CD4-positive, alpha-beta T cell (primary cell): ENCODE measurements around the gene AHRR. TPM values are rescaled to one million over a fixed set of nuclear protein-coding genes. Genes with fewer than 3 reads are reported as not detected.
A peak's percentile ranks its signal among the peaks of the same experiment; 100 is the strongest.
"Not testable (repeated sequence)": the region's sequence is repeated elsewhere in the genome, so short reads cannot be mapped to it uniquely, and the experiment has no call there.

Source experiments
- ATAC-seq: fragments of 200-7000 bp; cut with Tn5 transposase; one replicate; pipeline ENCODE4 v1.10.0; 2022; ENCODE audit warnings: mild to moderate bottlenecking; ENCODE audit not compliant: poor library complexity
- CTCF ChIA-PET: fragments of 350-600 bp; sonication (Branson Sonifier 250); formaldehyde crosslinking; loops from one replicate; lab custom pipeline; 2021; ENCODE audit warnings: antibody characterized with exemption, inconsistent platforms; lab: Charles Lee
- POLR2A ChIA-PET: fragments of 350-600 bp; sonication (Branson Sonifier 250); formaldehyde crosslinking; loops from one replicate; lab custom pipeline; 2021; ENCODE audit warnings: antibody characterized with exemption, inconsistent platforms; lab: Charles Lee
- DNase-seq, 14 experiments: peaks; one replicate each; pipeline ENCODE4 v3.0.0-alpha.2; 2013 to 2020; ENCODE audit warnings: mixed read lengths in 2 of 14
- H3K27ac ChIP-seq, 2 donors: one replicate each; pipeline versions ENCODE4 v1.5.1 to v1.7.0; 2013; ENCODE audit warnings: low read length in 2 of 2, low read depth in 1 of 2, mild to moderate bottlenecking in 1 of 2
- H3K27me3 ChIP-seq, 2 experiments: 1 replicate in 1 of 2; 2 replicates in 1 of 2; pipeline versions ENCODE4 v1.6.1 to v1.7.0; 2013; ENCODE audit warnings: low read length in 2 of 2, control low read depth in 1 of 2, mild to moderate bottlenecking in 1 of 2, moderate library complexity in 1 of 2; ENCODE audit not compliant: insufficient read depth in 2 of 2, control insufficient read depth in 1 of 2
- H3K36me3 ChIP-seq: one replicate; pipeline ENCODE4 v1.6.1; 2013; ENCODE audit warnings: low read length, control low read depth; ENCODE audit not compliant: insufficient read depth
- H3K4me1 ChIP-seq: one replicate; pipeline ENCODE4 v1.6.1; 2013; ENCODE audit warnings: low read length, control low read depth; ENCODE audit not compliant: insufficient read depth
- H3K4me3 ChIP-seq: one replicate; pipeline ENCODE4 v1.5.1; 2013; ENCODE audit warnings: mild to moderate bottlenecking, low read length, moderate library complexity
- H3K9me3 ChIP-seq, 2 experiments: 1 replicate in 1 of 2; 2 replicates in 1 of 2; pipeline versions ENCODE4 v1.6.1 to v1.7.0; 2013; ENCODE audit warnings: low read length in 2 of 2, mild to moderate bottlenecking in 2 of 2, control low read depth in 1 of 2, moderate library complexity in 1 of 2; ENCODE audit not compliant: control insufficient read depth in 1 of 2, insufficient read depth in 1 of 2
- H3K27ac Mint-ChIP-seq: one replicate; pipeline ENCODE4 v1.8.0; 2020; ENCODE audit warnings: mixed read lengths
- H3K27me3 Mint-ChIP-seq: one replicate; pipeline ENCODE4 v1.8.0; 2021; ENCODE audit warnings: mixed read lengths
- H3K36me3 Mint-ChIP-seq: one replicate; pipeline ENCODE4 v1.8.0; 2021; ENCODE audit warnings: low read depth, mixed read lengths
- H3K4me1 Mint-ChIP-seq: one replicate; pipeline ENCODE4 v1.8.0; 2021; ENCODE audit warnings: low read depth, mixed read lengths
- H3K4me3 Mint-ChIP-seq: one replicate; pipeline ENCODE4 v1.8.0; 2020; ENCODE audit warnings: mild to moderate bottlenecking, mixed read lengths
- H3K9me3 Mint-ChIP-seq: one replicate; pipeline ENCODE4 v1.8.0; 2020; ENCODE audit warnings: mixed read lengths
- CTCF ChIP-seq: fragments of 200-600 bp; IDR thresholded peaks from one replicate; pipeline ENCODE4 v1.8.0; 2022; ENCODE audit warnings: antibody characterized with exemption, mild to moderate bottlenecking
- intact Hi-C, 2 experiments: fragments of 100-400 bp; cut with DNase I in 1 of 2; cut with micrococcal nuclease in 1 of 2; formaldehyde crosslinking; loops; one replicate each; pipeline versions ENCODE4 v1.15.1 to v1.9.0; 2023 to 2025; cut with DNase I, micrococcal nuclease
- total RNA-seq, 174 experiments: library from RNA in 2 of 174; stranded (reverse) in 2 of 174; gene quantifications; one replicate each; pipeline ENCODE4 v1.2.3 and lab custom pipeline; 2021 to 2026

AHRR gene
- total RNA-seq, 2 experiments from 2014 or later = 0.45 to 0.63 TPM

GRCh38 chr5:278646-279045 lies 42.9 kb upstream of the AHRR start:
- ChIA-PET CTCF (no interaction called here), POLR2A (no interaction called here)
- H3K36me3 Mint-ChIP-seq = peaks cover 66% of the 10 kb centered on the region
- H3K9me3 Mint-ChIP-seq = no peaks in the 10 kb centered on the region
- no peak overlapping the region for H3K27ac Mint-ChIP-seq
- Histone ChIP-seq H3K27ac (no peak overlapping the region), H3K4me3 (no peak overlapping the region), H3K36me3 (peaks cover 32% of the 10 kb centered on the region), H3K4me1 (peaks cover 14% of the 10 kb centered on the region), H3K9me3 (no peaks in the 10 kb centered on the region), H3K27me3 (no peaks in the 10 kb centered on the region)
- no peaks in the 10 kb centered on the region for H3K27me3 Mint-ChIP-seq
- DNase-seq (no peak), ATAC-seq (no peak)
- TF ChIP-seq CTCF = no peak
- H3K4me3 Mint-ChIP-seq = no peak overlapping the region
- intact Hi-C loops = no loop called here
- peaks cover 64% of the 10 kb centered on the region for H3K4me1 Mint-ChIP-seq

DNA sequence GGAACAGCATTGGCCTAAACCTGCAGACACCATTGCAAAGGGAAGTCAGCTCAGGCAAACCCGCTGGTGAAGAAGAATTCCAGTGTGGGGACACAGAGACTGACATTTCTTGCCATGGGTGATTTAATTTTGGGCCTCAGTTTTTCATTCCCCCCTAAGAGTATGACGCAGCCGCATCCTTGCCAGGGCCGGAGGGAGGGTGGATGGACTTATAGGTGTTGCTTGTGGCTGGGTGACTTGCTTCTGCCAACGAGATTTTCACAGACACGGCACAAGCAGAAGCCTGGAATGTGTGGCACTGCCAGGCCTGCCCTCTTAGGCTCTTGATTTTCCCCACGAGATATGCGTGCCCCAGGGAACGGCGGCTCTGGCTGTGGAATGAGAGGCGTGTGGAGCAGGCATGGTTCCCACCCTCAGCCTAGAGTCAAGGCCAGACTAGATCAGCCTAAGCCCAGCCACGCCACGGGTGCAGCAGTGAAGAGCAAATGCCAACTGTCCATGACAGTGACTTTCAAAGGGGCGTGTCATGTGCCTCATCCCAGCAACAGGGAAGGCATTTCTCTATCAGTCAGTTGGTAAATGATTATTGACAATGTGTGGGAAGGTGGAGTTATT lies 42.4 kb upstream of the AHRR start:
- peaks cover 64% of the 10 kb centered on the region for H3K4me1 Mint-ChIP-seq
- not testable (repeated sequence) for H3K27me3 Mint-ChIP-seq, ATAC-seq

GRCh38 chr5:285991-286557 lies 35.4 kb upstream of the AHRR start:
- ChIA-PET POLR2A (no interaction called here), CTCF (no interaction called here)
- H3K36me3 Mint-ChIP-seq = peaks cover 63% of the 10 kb centered on the region
- TF ChIP-seq CTCF = no peak
- H3K27me3 Mint-ChIP-seq = no peaks in the 10 kb centered on the region
- peaks cover 12% of the 10 kb centered on the region for H3K4me1 ChIP-seq
- no peaks in the 10 kb centered on the region for H3K9me3 ChIP-seq
- peaks cover 50% of the 10 kb centered on the region for H3K4me1 Mint-ChIP-seq
- ATAC-seq (no peak), DNase-seq (no peak)
- H3K9me3 Mint-ChIP-seq = no peaks in the 10 kb centered on the region
- H3K27ac Mint-ChIP-seq = no peak overlapping the region
- no peak overlapping the region for H3K27ac ChIP-seq
- H3K4me3 ChIP-seq = no peak overlapping the region
- no peak overlapping the region for H3K4me3 Mint-ChIP-seq
- H3K27me3 ChIP-seq = no peaks in the 10 kb centered on the region
- H3K36me3 ChIP-seq = peaks cover 32% of the 10 kb centered on the region
- intact Hi-C loops = no loop called here

More for the DNA sequence above, 42.4 kb upstream of the AHRR start:
- CTCF ChIA-PET, H3K27ac ChIP-seq, H3K9me3 ChIP-seq, intact Hi-C loops, H3K4me3 Mint-ChIP-seq, H3K27me3 ChIP-seq, DNase-seq, H3K9me3 Mint-ChIP-seq, POLR2A ChIA-PET, H3K4me3 ChIP-seq: not testable (repeated sequence)
- Histone ChIP-seq H3K36me3 (peaks cover 30% of the 10 kb centered on the region), H3K4me1 (peaks cover 14% of the 10 kb centered on the region)
- Mint-ChIP-seq H3K27ac (peak overlapping the region; percentile 30), H3K36me3 (peaks cover 66% of the 10 kb centered on the region)

- H3K27me3 ChIP-seq, CTCF ChIA-PET, H3K4me3 Mint-ChIP-seq, H3K4me1 ChIP-seq, ATAC-seq, H3K9me3 Mint-ChIP-seq, DNase-seq, H3K27ac Mint-ChIP-seq, intact Hi-C loops, H3K27ac ChIP-seq, H3K4me3 ChIP-seq, POLR2A ChIA-PET, H3K9me3 ChIP-seq, H3K27me3 Mint-ChIP-seq: not testable (repeated sequence)
- H3K4me1 Mint-ChIP-seq = peaks cover 19% of the 10 kb centered on the region
- peaks cover 21% of the 10 kb centered on the region for H3K36me3 ChIP-seq
- H3K36me3 Mint-ChIP-seq = peaks cover 45% of the 10 kb centered on the region
Observed at GRCh38 chr5:290200-290599, 31.3 kb upstream of the AHRR start.

- ATAC-seq = not testable (repeated sequence)
Observed at GRCh38 chr5:291345-291744, 30.2 kb upstream of the AHRR start.

DNA sequence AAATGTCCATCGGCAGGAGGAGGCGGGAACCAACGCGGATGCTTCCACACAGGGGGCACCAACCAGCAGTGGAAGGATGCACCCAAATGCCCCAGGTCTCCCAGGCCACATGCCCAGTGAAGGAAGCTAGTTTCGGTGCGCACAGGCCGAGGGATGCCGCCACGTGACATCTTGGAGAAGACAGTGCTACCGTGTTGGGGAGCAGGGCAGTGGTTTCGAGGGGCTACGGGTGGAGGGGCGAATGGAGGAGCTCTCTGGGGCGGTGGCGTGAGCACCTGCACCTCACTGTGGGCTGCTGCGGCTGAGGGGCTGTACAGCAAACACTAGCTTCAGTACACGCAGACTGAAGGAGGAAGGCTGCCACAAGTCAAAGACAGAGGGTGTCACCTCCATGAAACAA lies 26.7 kb upstream of the AHRR start:
- Mint-ChIP-seq H3K36me3 (peaks cover 22% of the 10 kb centered on the region), H3K4me1 (peaks cover 27% of the 10 kb centered on the region)
- H3K4me3 Mint-ChIP-seq, H3K4me3 ChIP-seq, H3K9me3 Mint-ChIP-seq, H3K27me3 Mint-ChIP-seq, H3K27ac Mint-ChIP-seq, H3K36me3 ChIP-seq, POLR2A ChIA-PET, DNase-seq, intact Hi-C loops, H3K27me3 ChIP-seq, H3K9me3 ChIP-seq, CTCF ChIA-PET, ATAC-seq, H3K27ac ChIP-seq: not testable (repeated sequence)
- H3K4me1 ChIP-seq = peaks cover 12% of the 10 kb centered on the region

More at GRCh38 chr5:291345-291744, 30.2 kb upstream of the AHRR start:
- H3K4me3 Mint-ChIP-seq, H3K27ac ChIP-seq, H3K27ac Mint-ChIP-seq, H3K27me3 ChIP-seq, CTCF ChIA-PET, H3K9me3 ChIP-seq, DNase-seq, H3K9me3 Mint-ChIP-seq, intact Hi-C loops, POLR2A ChIA-PET, H3K4me3 ChIP-seq, H3K27me3 Mint-ChIP-seq, H3K4me1 ChIP-seq: not testable (repeated sequence)
- peaks cover 12% of the 10 kb centered on the region for H3K36me3 ChIP-seq
- peaks cover 34% of the 10 kb centered on the region for H3K36me3 Mint-ChIP-seq
- H3K4me1 Mint-ChIP-seq = peaks cover 19% of the 10 kb centered on the region
